LNCAP (cell line): ENCODE results near the gene CYFIP2.

ENCODE experiments used
- CTCF ChIP-seq: fragments of 450-650 bp; IDR thresholded peaks from 2 replicates; pipeline ENCODE4 v1.5.1; 2017; ENCODE audit warnings: mild to moderate bottlenecking

The CYFIP2 gene

DNA sequence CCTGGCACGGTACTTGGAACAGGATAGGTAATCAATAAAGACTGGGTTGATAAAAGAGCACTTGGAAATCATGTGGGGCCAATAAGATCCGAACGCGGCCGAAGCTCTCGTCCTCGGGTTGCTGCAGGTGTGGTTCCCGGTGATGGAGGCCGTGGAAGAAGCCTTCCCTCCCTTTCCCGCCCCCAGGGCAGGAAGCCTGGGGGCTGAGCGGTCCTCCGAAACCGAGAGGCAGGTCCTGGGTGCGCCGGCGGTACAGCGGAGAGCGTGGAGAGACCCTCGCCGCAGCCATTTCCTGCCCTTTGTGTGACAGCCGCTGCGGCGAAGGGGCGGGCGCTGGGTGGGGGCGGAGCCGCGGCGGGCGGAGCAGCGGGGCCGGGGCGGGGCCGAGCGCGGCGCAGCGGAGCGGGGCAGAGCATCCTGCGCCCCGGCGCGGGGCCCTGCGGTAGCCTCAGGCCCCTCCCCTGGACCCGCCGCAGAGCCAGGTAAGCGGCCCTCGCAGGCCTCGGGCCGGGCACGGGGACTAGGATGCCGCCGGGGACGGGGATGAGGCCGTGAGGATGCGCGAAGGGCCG is at the start of gene CYFIP2:
CYFIP2 (plus strand) TSS at position 410 of the 572 bp plus-strand sequence. CDS start 19,239 bp downstream, outside the sequence.
- no peak for TF ChIP-seq CTCF

- TF ChIP-seq CTCF: no peak
Observed at GRCh38 chr5:157216391-157217142, 49.4 kb upstream of the CYFIP2 start.

DNA sequence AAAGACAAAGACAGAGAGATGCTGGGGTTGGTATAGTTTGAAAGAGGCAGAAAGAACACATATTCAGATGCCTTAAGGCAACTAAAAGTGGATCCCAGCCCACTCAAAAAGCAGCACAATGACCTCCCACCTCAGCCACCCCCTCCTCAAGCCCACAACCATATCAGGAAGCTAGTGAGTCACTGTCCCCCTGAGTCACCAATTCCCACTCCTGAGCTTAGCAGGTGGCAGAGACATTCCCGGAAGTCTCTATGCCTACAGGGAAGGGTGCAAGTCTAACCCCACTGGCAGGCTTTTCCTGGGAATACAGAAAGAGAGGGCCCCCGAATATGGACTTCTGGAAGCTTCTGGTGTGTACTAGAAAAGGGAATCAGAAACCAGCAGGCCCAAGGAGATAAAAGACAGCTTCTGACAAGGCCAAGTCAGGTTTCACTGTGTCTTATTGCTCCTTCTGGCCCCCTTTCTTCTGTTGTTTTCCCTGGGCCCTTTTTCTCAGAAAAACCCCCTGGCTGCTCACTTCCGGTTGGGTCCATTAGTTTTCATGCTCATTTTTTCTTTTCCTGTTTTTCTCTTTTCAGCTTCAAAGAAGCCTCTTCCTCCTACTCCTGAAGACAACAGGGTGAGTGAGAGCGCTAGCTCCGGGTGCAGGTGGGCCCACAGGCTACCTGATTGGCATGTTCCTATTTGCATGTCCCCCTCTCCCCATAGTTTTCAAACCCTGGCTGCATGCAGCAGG is 48.5 kb upstream of the CYFIP2 start:
- TF ChIP-seq CTCF: no peak

DNA sequence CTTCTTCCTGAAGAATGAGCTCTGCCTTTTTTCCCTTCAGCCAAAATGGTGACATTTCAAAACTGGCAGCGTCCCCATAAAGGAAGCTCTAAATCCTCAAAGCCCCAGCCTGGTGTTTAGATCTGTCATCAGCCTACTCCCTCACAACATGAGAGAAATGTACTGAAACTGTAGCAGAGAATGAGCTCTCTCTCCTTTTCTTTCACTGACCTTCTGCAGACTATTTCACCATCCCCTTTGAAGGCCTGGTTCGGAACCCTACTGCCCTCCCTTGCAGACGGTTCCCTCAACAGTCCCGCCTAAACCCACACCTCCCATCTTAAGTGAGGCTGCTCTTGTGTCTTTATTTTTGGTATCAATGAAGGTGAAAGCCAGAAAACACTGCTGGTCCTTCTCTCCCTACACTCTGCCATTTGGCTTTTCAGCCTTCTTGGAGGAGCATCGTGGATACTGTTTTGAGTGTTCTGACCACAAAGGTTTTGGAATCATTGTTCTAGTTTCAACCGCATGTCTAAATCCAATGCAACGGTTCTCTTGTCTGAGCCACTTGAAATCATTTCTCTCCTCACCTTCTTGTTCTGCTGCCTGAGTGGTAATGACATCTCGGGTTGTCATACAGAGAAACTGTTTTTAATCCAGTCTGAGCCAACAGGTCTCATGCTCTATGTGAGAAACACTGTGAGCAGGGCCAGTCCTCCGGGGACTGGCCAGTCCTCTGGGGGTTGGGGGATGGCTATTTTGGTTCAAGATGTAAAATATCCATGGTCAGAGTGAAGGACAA is 46.2 kb upstream of the CYFIP2 start:
- no peak for TF ChIP-seq CTCF

DNA sequence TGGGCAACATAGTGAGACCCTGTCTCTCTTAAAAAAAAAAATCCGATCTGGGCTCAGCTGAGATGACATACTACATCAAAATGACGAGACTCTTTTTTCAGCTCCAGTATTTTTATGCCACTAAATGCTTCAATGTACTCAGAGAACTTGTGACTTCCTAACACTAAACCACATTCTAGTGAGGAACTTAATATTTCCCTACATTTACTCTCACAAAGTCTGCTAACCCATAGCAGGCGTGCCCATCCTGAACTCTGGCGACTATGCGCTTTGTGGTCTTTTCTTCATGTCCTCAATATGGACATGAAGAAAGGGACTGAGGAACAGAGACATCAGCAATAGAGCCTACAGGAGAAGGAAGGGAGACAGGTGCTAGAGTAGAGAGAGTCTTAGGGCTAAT is 44.0 kb upstream of the CYFIP2 start:
- TF ChIP-seq CTCF: no peak

GRCh38 chr5:157222506-157223230 is 43.3 kb upstream of the CYFIP2 start:
- TF ChIP-seq CTCF: no peak
